ENCODE measurements around the gene TOMM7. TPM values are rescaled to one million over a fixed set of nuclear protein-coding genes. Genes with fewer than 3 reads are reported as not detected.

Gene TOMM7
- total RNA-seq: 100 to 1,000 TPM in 6 of 7 donors, 10 to 100 TPM in 1; 85.4 to 352 (median 235) TPM
- polyA plus RNA-seq: 100 to 1,000 TPM; 456 to 524 (median 482) TPM
- long read RNA-seq, donor 1, transcript TOMM7-205 (2 exons, 551 nt): minor isoform, 21 of 348 reads
- long read RNA-seq, donor 1, transcript TOMM7-201 (3 exons, 778 nt): major isoform, 279 of 348 reads
- long read RNA-seq, donor 1, partial matches to known transcripts: 32 of 348 reads
- long read RNA-seq, donor 1, other reads (novel, unspliced or antisense): 13 of 348 reads
- long read RNA-seq, donor 2, transcript TOMM7-204 (2 exons, 731 nt): minor isoform, 9 of 268 reads
- long read RNA-seq, donor 2, transcript TOMM7-201 (3 exons, 778 nt): major isoform, 216 of 268 reads
- long read RNA-seq, donor 2, transcript TOMM7-205 (2 exons, 551 nt): minor isoform, 11 of 268 reads
- long read RNA-seq, donor 2, partial matches to known transcripts: 18 of 268 reads
- long read RNA-seq, donor 2, other reads (novel, unspliced or antisense): 13 of 268 reads

- TF ChIP-seq POLR2AphosphoS5 (IDR thresholded peaks at IDR 0.05) (peak; percentile 96 to 97 (median 96)), POLR2A (IDR thresholded peaks at IDR 0.05) (peak in 2 of 3 donors; percentile 21 to 22)
- TF ChIP-seq, protein P1, sequence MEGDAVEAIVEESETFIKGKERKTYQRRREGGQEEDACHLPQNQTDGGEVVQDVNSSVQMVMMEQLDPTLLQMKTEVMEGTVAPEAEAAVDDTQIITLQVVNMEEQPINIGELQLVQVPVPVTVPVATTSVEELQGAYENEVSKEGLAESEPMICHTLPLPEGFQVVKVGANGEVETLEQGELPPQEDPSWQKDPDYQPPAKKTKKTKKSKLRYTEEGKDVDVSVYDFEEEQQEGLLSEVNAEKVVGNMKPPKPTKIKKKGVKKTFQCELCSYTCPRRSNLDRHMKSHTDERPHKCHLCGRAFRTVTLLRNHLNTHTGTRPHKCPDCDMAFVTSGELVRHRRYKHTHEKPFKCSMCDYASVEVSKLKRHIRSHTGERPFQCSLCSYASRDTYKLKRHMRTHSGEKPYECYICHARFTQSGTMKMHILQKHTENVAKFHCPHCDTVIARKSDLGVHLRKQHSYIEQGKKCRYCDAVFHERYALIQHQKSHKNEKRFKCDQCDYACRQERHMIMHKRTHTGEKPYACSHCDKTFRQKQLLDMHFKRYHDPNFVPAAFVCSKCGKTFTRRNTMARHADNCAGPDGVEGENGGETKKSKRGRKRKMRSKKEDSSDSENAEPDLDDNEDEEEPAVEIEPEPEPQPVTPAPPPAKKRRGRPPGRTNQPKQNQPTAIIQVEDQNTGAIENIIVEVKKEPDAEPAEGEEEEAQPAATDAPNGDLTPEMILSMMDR (IDR thresholded peaks at IDR 0.05 in 8 of 11, conservative IDR thresholded peaks at IDR 0.05 in 3 of 11): peak in 10 of 11 experiments; percentile 45 to 76 (median 66)
- 0% methylated on average over 37 to 38 of the region's 38 CpGs for WGBS, 5 donors
- no peaks in the 10 kb centered on the region for H3K9me3 ChIP-seq
- peaks cover 0 to 13% (median 0%) of the 10 kb centered on the region in 7 donors for H3K27me3 ChIP-seq (replicated peaks in 1 of 7)
- peak; percentile 96 for DNase-seq
- H3K27ac ChIP-seq: peak within 1 kb of the TSS; percentile 71 to 88 (median 86)
- H3K4me1 ChIP-seq: peaks cover 9 to 55% (median 39%) of the 10 kb centered on the region in 6 donors
- peaks cover 0 to 6% (median 3%) of the 10 kb centered on the region in 6 donors for H3K36me3 ChIP-seq
- peak within 1 kb of the TSS; percentile 72 to 87 (median 75) for H3K4me3 ChIP-seq
- intact Hi-C loops (cut with DNase I; ENCODE audit: low total_unique reads): no loop called here
Measured at GRCh38 chr7:22822486-22823141, at the start of gene TOMM7. TSS of gene TOMM7 (minus strand) at chr7:22822849. CDS start at chr7:22822779, 70 bp downstream.

- intact Hi-C loops (cut with DNase I; ENCODE audit: low total_unique reads): no loop called here
- Histone ChIP-seq H3K27ac (peak overlapping the region in 4 of 8 donors; percentile 19 to 51 (median 43)), H3K4me3 (peak overlapping the region in 3 of 8 donors; percentile 2 to 43 (median 4)), H3K36me3 (no peaks in the 10 kb centered on the region), H3K27me3 (replicated peaks in 1 of 7) (no peaks in the 10 kb centered on the region), H3K4me1 (peaks cover 0 to 20% (median 3%) of the 10 kb centered on the region in 6 donors), H3K9me3 (no peaks in the 10 kb centered on the region)
- 52 to 70% (median 61%) methylated on average over 7 of the region's 7 CpGs for WGBS, 5 donors
- TF ChIP-seq POLR2A (IDR thresholded peaks at IDR 0.05) (no peak), POLR2AphosphoS5 (IDR thresholded peaks at IDR 0.05) (no peak)
- TF ChIP-seq, protein P1 (IDR thresholded peaks at IDR 0.05 in 8 of 11, conservative IDR thresholded peaks at IDR 0.05 in 3 of 11): no peak
- DNase-seq: no peak
Measured at GRCh38 chr7:22872096-22872807, 49.6 kb upstream of the TOMM7 start.

DNA sequence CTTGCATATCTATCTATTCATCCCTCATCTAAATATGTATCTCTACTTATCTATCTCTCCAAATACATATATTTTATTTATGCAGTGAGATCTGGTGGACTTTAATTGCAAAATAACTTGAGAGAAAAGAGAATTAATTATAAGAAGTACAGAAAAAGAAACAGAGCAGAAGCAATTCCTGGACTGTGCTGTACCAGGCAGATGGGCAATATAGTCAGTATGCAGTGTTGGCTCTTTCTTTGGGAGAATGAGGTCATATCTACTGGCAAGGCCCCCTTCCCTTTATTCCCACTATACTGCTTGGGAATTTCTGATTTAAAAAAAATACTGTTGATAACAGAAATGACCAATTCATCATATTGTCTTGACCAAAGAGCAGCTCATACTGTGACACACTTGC, 49.0 kb upstream of the TOMM7 start:
- H3K36me3 ChIP-seq: no peaks in the 10 kb centered on the region
- peaks cover 0 to 20% (median 3%) of the 10 kb centered on the region in 6 donors for H3K4me1 ChIP-seq
- no peak for DNase-seq
- H3K27ac ChIP-seq: peak overlapping the region in 3 of 8 donors; percentile 19 to 51 (median 47)
- intact Hi-C loops (cut with DNase I; ENCODE audit: low total_unique reads): no loop called here
- H3K9me3 ChIP-seq: no peaks in the 10 kb centered on the region
- H3K27me3 ChIP-seq (replicated peaks in 1 of 7): no peaks in the 10 kb centered on the region
- TF ChIP-seq POLR2AphosphoS5 (IDR thresholded peaks at IDR 0.05) (no peak), POLR2A (IDR thresholded peaks at IDR 0.05) (no peak)
- TF ChIP-seq, protein P1 (IDR thresholded peaks at IDR 0.05 in 8 of 11, conservative IDR thresholded peaks at IDR 0.05 in 3 of 11): no peak
- H3K4me3 ChIP-seq: no peak overlapping the region

Measured in spleen (tissue), 13 donors.